Measurements from ENCODE around the gene MYO1B.

DNA sequence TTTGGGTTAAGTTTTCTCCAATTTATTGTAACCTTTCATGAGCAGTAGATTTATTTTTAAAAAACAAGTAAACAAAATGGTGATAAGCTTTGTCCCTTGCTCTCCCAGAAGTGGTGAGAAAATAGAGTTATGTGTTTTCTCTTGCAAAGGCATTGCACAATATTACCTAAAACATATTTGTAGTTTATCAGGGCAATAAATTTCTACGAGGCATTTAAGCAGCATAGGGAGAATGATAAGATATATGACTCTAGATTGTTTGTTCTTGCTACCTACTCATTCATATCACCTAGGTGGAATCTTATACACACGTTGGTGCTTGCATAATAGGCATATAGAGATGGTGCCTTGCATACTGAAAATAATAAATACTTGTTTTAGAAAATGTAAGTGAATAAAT, 201.7 kb downstream of the MYO1B start:
- no peak for TF ChIP-seq MXI1 (conservative IDR thresholded peaks at IDR 0.05; ENCODE audit: poor library complexity, severe bottlenecking)
- TF ChIP-seq, protein P1, sequence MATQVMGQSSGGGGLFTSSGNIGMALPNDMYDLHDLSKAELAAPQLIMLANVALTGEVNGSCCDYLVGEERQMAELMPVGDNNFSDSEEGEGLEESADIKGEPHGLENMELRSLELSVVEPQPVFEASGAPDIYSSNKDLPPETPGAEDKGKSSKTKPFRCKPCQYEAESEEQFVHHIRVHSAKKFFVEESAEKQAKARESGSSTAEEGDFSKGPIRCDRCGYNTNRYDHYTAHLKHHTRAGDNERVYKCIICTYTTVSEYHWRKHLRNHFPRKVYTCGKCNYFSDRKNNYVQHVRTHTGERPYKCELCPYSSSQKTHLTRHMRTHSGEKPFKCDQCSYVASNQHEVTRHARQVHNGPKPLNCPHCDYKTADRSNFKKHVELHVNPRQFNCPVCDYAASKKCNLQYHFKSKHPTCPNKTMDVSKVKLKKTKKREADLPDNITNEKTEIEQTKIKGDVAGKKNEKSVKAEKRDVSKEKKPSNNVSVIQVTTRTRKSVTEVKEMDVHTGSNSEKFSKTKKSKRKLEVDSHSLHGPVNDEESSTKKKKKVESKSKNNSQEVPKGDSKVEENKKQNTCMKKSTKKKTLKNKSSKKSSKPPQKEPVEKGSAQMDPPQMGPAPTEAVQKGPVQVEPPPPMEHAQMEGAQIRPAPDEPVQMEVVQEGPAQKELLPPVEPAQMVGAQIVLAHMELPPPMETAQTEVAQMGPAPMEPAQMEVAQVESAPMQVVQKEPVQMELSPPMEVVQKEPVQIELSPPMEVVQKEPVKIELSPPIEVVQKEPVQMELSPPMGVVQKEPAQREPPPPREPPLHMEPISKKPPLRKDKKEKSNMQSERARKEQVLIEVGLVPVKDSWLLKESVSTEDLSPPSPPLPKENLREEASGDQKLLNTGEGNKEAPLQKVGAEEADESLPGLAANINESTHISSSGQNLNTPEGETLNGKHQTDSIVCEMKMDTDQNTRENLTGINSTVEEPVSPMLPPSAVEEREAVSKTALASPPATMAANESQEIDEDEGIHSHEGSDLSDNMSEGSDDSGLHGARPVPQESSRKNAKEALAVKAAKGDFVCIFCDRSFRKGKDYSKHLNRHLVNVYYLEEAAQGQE (IDR thresholded peaks at IDR 0.05; ENCODE audit: borderline replicate concordance) = no peak
- no peak for TF ChIP-seq EZH2 (IDR thresholded peaks at IDR 0.05; ENCODE audit: borderline replicate concordance, insufficient read depth, low read length, poor library complexity, severe bottlenecking)
- TF ChIP-seq CTCF (IDR thresholded peaks at IDR 0.05; ENCODE audit: poor library complexity, severe bottlenecking) = no peak
